Tibial nerve (tissue), 4 donors: ENCODE results near the gene NHERF1. TPM values are rescaled to one million over a fixed set of nuclear protein-coding genes. Genes with fewer than 3 reads are reported as not detected.

Experiments
- DNase-seq, 2 donors: peaks; one replicate each; pipeline ENCODE4 v3.0.0-alpha.2; 2019; ENCODE audit warnings: low spot score in 2 of 2
- H3K27ac ChIP-seq, 4 donors: fragments of 200-600 bp; sonication (generic) in 3 of 4; one replicate each; pipeline ENCODE4 v1.5.1; 2017 to 2019; ENCODE audit warnings: mild to moderate bottlenecking in 1 of 4
- H3K27me3 ChIP-seq, 2 donors: fragments of 200-600 bp; sonication (generic) in 1 of 2; one replicate each; pipeline versions ENCODE4 v1.5.1 to v1.6.0; 2017 to 2019
- H3K36me3 ChIP-seq, 3 donors: fragments of 200-600 bp; sonication (generic); one replicate each; pipeline ENCODE4 v1.5.1; 2018 to 2019
- H3K4me1 ChIP-seq, 4 donors: fragments of 200-600 bp; sonication (generic) in 3 of 4; one replicate each; pipeline ENCODE4 v1.5.1; 2017 to 2019
- H3K4me3 ChIP-seq, 4 donors: fragments of 200-600 bp; sonication (generic) in 3 of 4; one replicate each; pipeline ENCODE4 v1.5.1; 2017 to 2019; ENCODE audit warnings: mild to moderate bottlenecking in 1 of 4, moderate library complexity in 1 of 4
- H3K9me3 ChIP-seq, 4 donors: fragments of 200-600 bp; sonication (generic) in 3 of 4; one replicate each; pipeline ENCODE4 v1.5.1; 2017 to 2019
- EP300 ChIP-seq, 2 donors: sonication (generic); formaldehyde crosslinking; IDR thresholded peaks; one replicate each; pipeline ENCODE4 v1.6.1; 2017; ENCODE audit warnings: antibody characterized with exemption in 2 of 2, mild to moderate bottlenecking in 1 of 2
- POLR2A ChIP-seq, 2 donors: fragments of 450-650 bp; IDR thresholded peaks; one replicate each; pipeline ENCODE4 v1.6.1; 2017; ENCODE audit warnings: antibody characterized with exemption in 2 of 2, mild to moderate bottlenecking in 2 of 2, moderate library complexity in 2 of 2
- WGBS, 2 donors: methylation state at CpG; one replicate each; pipeline ENCODE4 v1.1.5; 2018; 5-methylcytosine and 5-hydroxymethylcytosine counted together
- total RNA-seq, 4 donors: library from RNA; depleted of rRNA; stranded (reverse); fragments of >200 nt; gene quantifications; one replicate each; pipeline ENCODE4 v1.1.0, GENCODE V29; 2016
- TF ChIP-seq, protein P1 (sequence below), 5 experiments: fragments of 200-600 bp in 3 of 5; fragments of 450-650 bp in 2 of 5; sonication (generic) in 3 of 5; IDR thresholded peaks; one replicate each; pipeline ENCODE4 v1.5.1; 2016 to 2019; ENCODE audit warnings: antibody characterized with exemption in 5 of 5, mild to moderate bottlenecking in 3 of 5, moderate library complexity in 2 of 5

Gene NHERF1
- total RNA-seq, 4 donors from 2014 or later = 42.2 to 55.2 (median 53.0) TPM

DNA sequence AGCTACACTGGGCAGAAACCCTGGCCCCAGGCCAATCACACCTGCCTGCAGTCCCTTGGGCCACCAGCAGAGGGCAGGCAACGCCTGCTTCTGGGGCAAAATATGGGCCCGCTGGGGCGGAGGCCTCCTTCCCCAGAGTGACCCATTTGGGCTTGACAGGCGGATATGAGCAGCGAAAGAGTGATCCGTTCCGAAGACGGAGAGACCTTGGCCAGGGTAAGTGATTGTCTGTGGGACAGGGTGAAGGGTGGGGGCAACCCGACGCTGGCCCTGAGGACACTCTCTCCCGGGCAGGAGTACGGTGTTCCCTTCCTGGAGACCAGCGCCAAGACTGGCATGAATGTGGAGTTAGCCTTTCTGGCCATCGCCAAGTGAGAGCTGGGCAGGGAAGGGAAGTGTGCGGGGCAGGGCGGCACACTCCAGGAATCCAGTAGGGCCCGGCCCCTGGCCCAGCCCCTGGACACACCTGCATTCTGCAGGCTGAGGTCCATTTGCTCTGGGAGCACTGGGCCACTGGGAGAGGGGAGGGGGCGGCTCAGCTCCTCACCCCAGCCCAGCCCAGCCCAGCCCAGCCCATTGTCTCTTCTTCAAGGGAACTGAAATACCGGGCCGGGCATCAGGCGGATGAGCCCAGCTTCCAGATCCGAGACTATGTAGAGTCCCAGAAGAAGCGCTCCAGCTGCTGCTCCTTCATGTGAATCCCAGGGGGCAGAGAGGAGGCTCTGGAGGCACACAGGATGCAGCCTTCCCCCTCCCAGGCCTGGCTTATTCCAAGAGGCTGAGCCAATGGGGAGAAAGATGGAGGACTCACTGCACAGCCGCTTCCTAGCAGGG lies 3.5 kb upstream of the NHERF1 start:
- no peaks in the 10 kb centered on the region for H3K9me3 ChIP-seq
- peaks cover 0 to 27% of the 10 kb centered on the region in 2 donors for H3K27me3 ChIP-seq
- H3K4me3 ChIP-seq = peak overlapping the region in 3 of 4 donors; percentile 22 to 40 (median 33)
- peak overlapping the region; percentile 49 to 87 (median 69) for H3K27ac ChIP-seq
- 29 to 31% methylated on average over 17 to 24 of the region's 24 CpGs for WGBS, 2 donors
- peaks cover 0 to 41% (median 32%) of the 10 kb centered on the region in 4 donors for H3K4me1 ChIP-seq
- peak; percentile 92 to 98 for DNase-seq
- TF ChIP-seq, protein P1, sequence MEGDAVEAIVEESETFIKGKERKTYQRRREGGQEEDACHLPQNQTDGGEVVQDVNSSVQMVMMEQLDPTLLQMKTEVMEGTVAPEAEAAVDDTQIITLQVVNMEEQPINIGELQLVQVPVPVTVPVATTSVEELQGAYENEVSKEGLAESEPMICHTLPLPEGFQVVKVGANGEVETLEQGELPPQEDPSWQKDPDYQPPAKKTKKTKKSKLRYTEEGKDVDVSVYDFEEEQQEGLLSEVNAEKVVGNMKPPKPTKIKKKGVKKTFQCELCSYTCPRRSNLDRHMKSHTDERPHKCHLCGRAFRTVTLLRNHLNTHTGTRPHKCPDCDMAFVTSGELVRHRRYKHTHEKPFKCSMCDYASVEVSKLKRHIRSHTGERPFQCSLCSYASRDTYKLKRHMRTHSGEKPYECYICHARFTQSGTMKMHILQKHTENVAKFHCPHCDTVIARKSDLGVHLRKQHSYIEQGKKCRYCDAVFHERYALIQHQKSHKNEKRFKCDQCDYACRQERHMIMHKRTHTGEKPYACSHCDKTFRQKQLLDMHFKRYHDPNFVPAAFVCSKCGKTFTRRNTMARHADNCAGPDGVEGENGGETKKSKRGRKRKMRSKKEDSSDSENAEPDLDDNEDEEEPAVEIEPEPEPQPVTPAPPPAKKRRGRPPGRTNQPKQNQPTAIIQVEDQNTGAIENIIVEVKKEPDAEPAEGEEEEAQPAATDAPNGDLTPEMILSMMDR (IDR thresholded peaks at IDR 0.05) = peak; percentile 98 to 100 (median 99)
- TF ChIP-seq EP300 (IDR thresholded peaks at IDR 0.05) (peak; percentile 50 to 76), POLR2A (IDR thresholded peaks at IDR 0.05) (no peak)
- H3K36me3 ChIP-seq = no peaks in the 10 kb centered on the region

DNA sequence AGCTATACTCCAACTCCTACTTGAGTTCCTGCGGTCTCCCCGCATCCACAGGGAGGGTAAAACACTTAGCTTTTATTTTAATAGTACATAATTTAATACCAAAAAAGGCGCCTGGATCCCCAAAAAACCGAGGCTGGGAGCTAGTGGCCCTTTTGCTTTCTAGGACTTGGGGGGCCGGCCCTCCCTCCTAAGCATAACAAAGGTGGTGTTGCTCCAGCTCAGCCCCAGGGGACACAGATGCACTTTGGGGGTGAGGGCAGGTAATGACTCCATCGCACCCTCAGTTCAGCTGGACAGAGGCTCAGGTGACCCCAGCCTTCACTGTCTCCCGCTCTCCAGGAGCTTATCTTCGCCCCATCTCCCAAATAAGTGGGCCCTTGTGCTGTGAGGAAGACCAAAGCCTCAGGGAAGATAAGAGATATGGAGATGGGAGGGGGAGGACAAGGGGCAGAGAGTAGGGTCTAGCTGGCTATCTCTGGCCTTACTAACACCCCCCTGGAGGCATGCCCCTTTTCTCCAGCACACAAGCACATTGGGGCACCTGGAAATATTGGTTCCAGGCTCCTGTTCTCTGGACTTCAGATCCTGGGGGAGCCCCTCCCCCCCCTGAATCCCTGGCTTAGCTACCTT lies 2.8 kb upstream of the NHERF1 start:
- peaks cover 0 to 20% of the 10 kb centered on the region in 2 donors for H3K27me3 ChIP-seq
- TF ChIP-seq POLR2A (IDR thresholded peaks at IDR 0.05) (no peak), EP300 (IDR thresholded peaks at IDR 0.05) (no peak)
- TF ChIP-seq, protein P1 (IDR thresholded peaks at IDR 0.05) = no peak
- 83 to 84% methylated on average over 8 of the region's 8 CpGs for WGBS, 2 donors

DNA sequence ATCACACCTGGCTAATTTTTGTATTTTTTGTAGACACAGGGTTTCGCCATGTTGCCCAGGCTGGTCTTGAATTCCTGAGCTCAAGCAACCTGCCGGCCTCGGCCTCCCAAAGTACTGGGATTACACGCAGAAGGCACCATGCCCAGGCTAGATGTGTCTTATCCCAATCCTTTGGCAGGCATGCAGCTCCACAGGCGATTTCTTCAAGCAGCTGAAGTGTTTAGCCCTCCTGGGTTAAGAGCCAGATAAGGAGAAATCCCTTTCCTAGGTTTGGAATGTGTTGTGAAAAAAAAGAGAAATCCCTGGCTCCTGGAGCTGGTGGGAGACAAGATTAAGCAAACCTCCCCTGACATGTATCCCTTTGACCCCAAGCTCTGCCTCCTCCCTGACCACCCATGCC lies 2.1 kb upstream of the NHERF1 start:
- H3K27ac ChIP-seq = peak overlapping the region in 3 of 4 donors; percentile 84 to 91 (median 86)
- DNase-seq = no peak

More for the DNA sequence above, 2.8 kb upstream of the NHERF1 start:
- Histone ChIP-seq H3K36me3 (no peaks in the 10 kb centered on the region), H3K27ac (peak overlapping the region in 2 of 4 donors; percentile 75 to 87), H3K4me3 (no peak overlapping the region), H3K4me1 (peaks cover 0 to 48% (median 39%) of the 10 kb centered on the region in 4 donors), H3K9me3 (no peaks in the 10 kb centered on the region)
- no peak for DNase-seq

DNA sequence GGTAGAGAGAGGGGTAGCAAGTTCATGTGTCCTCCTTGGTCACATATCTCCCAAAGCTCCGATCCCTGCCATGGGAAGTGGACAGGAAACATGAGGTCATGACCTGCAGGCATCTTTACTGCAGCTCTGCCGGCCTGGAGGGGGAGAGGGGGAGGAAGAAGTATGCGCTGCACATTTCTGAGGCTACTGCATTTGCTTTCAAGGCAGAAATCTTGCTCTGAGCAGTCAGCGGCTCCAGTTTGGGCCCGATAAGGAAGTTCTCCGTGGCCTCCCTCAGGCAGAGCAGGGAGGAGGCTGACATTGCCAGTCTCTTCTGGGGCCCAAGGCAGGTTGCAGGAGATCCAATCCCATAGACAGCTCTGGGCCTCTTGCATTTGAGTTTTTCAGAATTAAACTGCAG lies 1.5 kb upstream of the NHERF1 start:
- WGBS, 2 donors = 27 to 28% methylated on average over 6 of the region's 6 CpGs
- peaks cover 0 to 57% (median 49%) of the 10 kb centered on the region in 4 donors for H3K4me1 ChIP-seq
- DNase-seq = no peak
- no peaks in the 10 kb centered on the region for H3K9me3 ChIP-seq
- H3K27me3 ChIP-seq = peaks cover 0 to 7% of the 10 kb centered on the region in 2 donors
- H3K27ac ChIP-seq = peak overlapping the region in 3 of 4 donors; percentile 84 to 91 (median 86)
- TF ChIP-seq EP300 (IDR thresholded peaks at IDR 0.05) = no peak
- TF ChIP-seq, protein P1 (IDR thresholded peaks at IDR 0.05) = no peak
- no peak for TF ChIP-seq POLR2A (IDR thresholded peaks at IDR 0.05)
- H3K36me3 ChIP-seq = no peaks in the 10 kb centered on the region
- H3K4me3 ChIP-seq = no peak overlapping the region

More for the DNA sequence above, 2.1 kb upstream of the NHERF1 start:
- Histone ChIP-seq H3K9me3 (no peaks in the 10 kb centered on the region), H3K4me3 (no peak overlapping the region), H3K36me3 (no peaks in the 10 kb centered on the region), H3K4me1 (peaks cover 0 to 55% (median 46%) of the 10 kb centered on the region in 4 donors), H3K27me3 (peaks cover 0 to 13% of the 10 kb centered on the region in 2 donors)
- TF ChIP-seq, protein P1 (IDR thresholded peaks at IDR 0.05) = no peak
- TF ChIP-seq POLR2A (IDR thresholded peaks at IDR 0.05) = no peak
- no peak for TF ChIP-seq EP300 (IDR thresholded peaks at IDR 0.05)
- WGBS, 2 donors = 74 to 85% methylated on average over 5 of the region's 5 CpGs

DNA sequence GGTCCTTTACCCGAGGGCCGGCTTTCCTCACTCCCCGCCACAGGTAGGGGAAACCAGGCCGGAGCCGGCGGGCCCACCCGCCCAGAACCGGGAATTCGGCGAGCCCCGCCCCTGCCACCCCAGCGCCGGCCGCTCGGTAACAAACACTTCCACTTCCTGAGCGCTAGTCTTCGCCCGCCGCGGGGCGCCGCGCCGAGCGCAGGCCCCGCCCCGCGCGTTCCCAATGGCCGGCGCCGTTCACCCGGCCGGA lies 224 bp upstream of the NHERF1 start:
- Histone ChIP-seq H3K9me3 (no peaks in the 10 kb centered on the region), H3K4me3 (peak overlapping the region; percentile 42 to 98 (median 89)), H3K36me3 (no peaks in the 10 kb centered on the region), H3K27me3 (peaks cover 0 to under 1% of the 10 kb centered on the region in 2 donors), H3K27ac (peak overlapping the region in 3 of 4 donors; percentile 84 to 91 (median 86)), H3K4me1 (peaks cover 0 to 70% (median 57%) of the 10 kb centered on the region in 4 donors)
- DNase-seq = no peak
- 0 to 1% methylated on average over 30 to 34 of the region's 34 CpGs for WGBS, 2 donors
- TF ChIP-seq EP300 (IDR thresholded peaks at IDR 0.05) = no peak
- TF ChIP-seq, protein P1 (IDR thresholded peaks at IDR 0.05) = peak in 2 of 5 experiments; percentile 36 to 67
